OCI-LY1 (cell line): ENCODE data around the gene MET.

Source experiments
- CTCF ChIP-seq: fragments of 200-600 bp; sonication (generic), shearing (Covaris generic); IDR thresholded peaks from 2 replicates; pipeline ENCODE4 v1.5.1; 2017; ENCODE audit warnings: mild to moderate bottlenecking, antibody characterized with exemption, low read length, moderate library complexity, mixed read lengths
- EZH2 ChIP-seq: fragments of 200-600 bp; sonication (generic), shearing (Covaris generic); IDR thresholded peaks from 2 replicates; pipeline ENCODE4 v1.8.0; 2017; ENCODE audit warnings: borderline replicate concordance, mixed run types, mild to moderate bottlenecking, antibody characterized with exemption, low read length, moderate library complexity, mixed read lengths

- TF ChIP-seq CTCF: no peak
- TF ChIP-seq EZH2: no peak
These were observed 67.3 kb downstream of the MET start for GRCh38 chr7:116739307-116739706.
